Left ventricle myocardium inferior (tissue), 1 donor: ENCODE results near the gene PPIA. TPM values are rescaled to one million over a fixed set of nuclear protein-coding genes. Genes with fewer than 3 reads are reported as not detected.
"Not testable (repeated sequence)": the region's sequence is repeated elsewhere in the genome, so short reads cannot be mapped to it uniquely, and the experiment has no call there.

Source experiments
- DNase-seq: peaks from one replicate; pipeline ENCODE4 v3.0.0-alpha.2; 2020
- H3K27ac ChIP-seq: fragments of 200-600 bp; replicated peaks from 2 replicates; pipeline ENCODE4 v1.8.0; 2021
- H3K27me3 ChIP-seq: fragments of 200-600 bp; 2 replicates; pipeline ENCODE4 v1.8.0; 2021; ENCODE audit warnings: low read depth
- H3K36me3 ChIP-seq: fragments of 200-600 bp; 2 replicates; pipeline ENCODE4 v1.8.0; 2021
- H3K4me1 ChIP-seq: fragments of 200-600 bp; 2 replicates; pipeline ENCODE4 v1.8.0; 2021
- H3K4me3 ChIP-seq: fragments of 200-600 bp; 2 replicates; pipeline ENCODE4 v1.8.0; 2021; ENCODE audit warnings: mild to moderate bottlenecking, moderate library complexity
- H3K9me3 ChIP-seq: fragments of 200-600 bp; replicated peaks from 2 replicates; pipeline ENCODE4 v1.8.0; 2021
- CTCF ChIP-seq: fragments of 200-600 bp; IDR thresholded peaks from 2 replicates; pipeline ENCODE4 v1.8.0; 2021; ENCODE audit warnings: antibody characterized with exemption, mild to moderate bottlenecking, borderline replicate concordance
- intact Hi-C: fragments of 100-400 bp; cut with micrococcal nuclease; formaldehyde crosslinking; loops from one replicate; pipeline ENCODE4 v1.11.0; 2022
- total RNA-seq: library from RNA; stranded (reverse); fragmentation: NEBNext Ultra II Directional; extraction: Animal tissue kit (Norgen Biotek cat#: 25700); gene quantifications from one replicate; pipeline ENCODE4 v1.2.1, GENCODE V29; 2021
- donor health status: DM: no; HTN: yes; CAD: no; lungs with severe emphysema.

The PPIA gene
- total RNA-seq, 1 donor from 2014 or later = 470 TPM

GRCh38 chr7:44799939-44800338, 3.5 kb downstream of the PPIA start:
- H3K36me3 ChIP-seq = peaks cover 62% of the 10 kb centered on the region
- DNase-seq = no peak
- H3K27ac ChIP-seq = no peak overlapping the region
- H3K4me1 ChIP-seq = peaks cover 51% of the 10 kb centered on the region
- intact Hi-C loops = no loop called here
- no peak overlapping the region for H3K4me3 ChIP-seq
- no peaks in the 10 kb centered on the region for H3K9me3 ChIP-seq
- H3K27me3 ChIP-seq = no peaks in the 10 kb centered on the region
- no peak for TF ChIP-seq CTCF

GRCh38 chr7:44801890-44802289, 5.4 kb downstream of the PPIA start:
- no peak for TF ChIP-seq CTCF
- no peaks in the 10 kb centered on the region for H3K27me3 ChIP-seq
- H3K4me1 ChIP-seq = peaks cover 38% of the 10 kb centered on the region
- no peak overlapping the region for H3K27ac ChIP-seq
- no peaks in the 10 kb centered on the region for H3K9me3 ChIP-seq
- no peak for DNase-seq
- peaks cover 65% of the 10 kb centered on the region for H3K36me3 ChIP-seq
- H3K4me3 ChIP-seq = no peak overlapping the region
- intact Hi-C loops = no loop called here

GRCh38 chr7:44802418-44803025, 6.0 kb downstream of the PPIA start:
- H3K27ac ChIP-seq = no peak overlapping the region
- no peak overlapping the region for H3K4me3 ChIP-seq
- H3K27me3 ChIP-seq = no peaks in the 10 kb centered on the region
- DNase-seq = no peak
- intact Hi-C loops = no loop called here
- TF ChIP-seq CTCF = no peak
- H3K9me3 ChIP-seq = no peaks in the 10 kb centered on the region
- H3K36me3 ChIP-seq = peaks cover 65% of the 10 kb centered on the region
- H3K4me1 ChIP-seq = peaks cover 32% of the 10 kb centered on the region

- H3K4me3 ChIP-seq, H3K27me3 ChIP-seq, H3K9me3 ChIP-seq, intact Hi-C loops, H3K27ac ChIP-seq, DNase-seq: not testable (repeated sequence)
- peaks cover 17% of the 10 kb centered on the region for H3K4me1 ChIP-seq
- H3K36me3 ChIP-seq = peaks cover 61% of the 10 kb centered on the region
Measured at GRCh38 chr7:44803828-44804519, 7.5 kb downstream of the PPIA start.

GRCh38 chr7:44805950-44806349, 9.5 kb downstream of the PPIA start:
- Histone ChIP-seq H3K36me3 (peaks cover 42% of the 10 kb centered on the region), H3K4me3 (no peak overlapping the region), H3K27ac (no peak overlapping the region), H3K4me1 (no peaks in the 10 kb centered on the region), H3K27me3 (no peaks in the 10 kb centered on the region), H3K9me3 (no peaks in the 10 kb centered on the region)
- TF ChIP-seq CTCF = no peak
- no peak for DNase-seq
- intact Hi-C loops = no loop called here

- intact Hi-C loops = no loop called here
- Histone ChIP-seq H3K4me3 (no peak overlapping the region), H3K4me1 (no peaks in the 10 kb centered on the region), H3K36me3 (peaks cover 13% of the 10 kb centered on the region), H3K27me3 (no peaks in the 10 kb centered on the region), H3K27ac (no peak overlapping the region), H3K9me3 (no peaks in the 10 kb centered on the region)
- TF ChIP-seq CTCF = no peak
- no peak for DNase-seq
Measured at GRCh38 chr7:44808914-44809393, 12.5 kb downstream of the PPIA start.
